SIG-M5 treated with dmso at 0.1 percent for 504 hours (cell line): ENCODE measurements around the gene STK32C.

Experiments used
- DNase-seq: peaks from one replicate; lab custom pipeline; 2025; ENCODE audit not compliant: unreplicated experiment; lab: John Stamatoyannopoulos, UW

STK32C gene

GRCh38 chr10:132307823-132308586 is at the start of gene STK32C:
TSS of gene STK32C (minus strand) at chr10:132307950. CDS start at chr10:132307833, 117 bp downstream.
- DNase-seq = peak; percentile 65

- no peak for DNase-seq
Observed at GRCh38 chr10:132356621-132357195, 49.0 kb upstream of the STK32C start.

GRCh38 chr10:132355754-132356153 is 48.0 kb upstream of the STK32C start:
- no peak for DNase-seq

- DNase-seq = no peak
Observed at GRCh38 chr10:132355297-132355696, 47.5 kb upstream of the STK32C start.

- DNase-seq = no peak
Observed at GRCh38 chr10:132354356-132355094, 46.8 kb upstream of the STK32C start.

GRCh38 chr10:132353456-132354355 is 46.0 kb upstream of the STK32C start:
- no peak for DNase-seq

- peak; percentile 33 for DNase-seq
Observed at GRCh38 chr10:132352462-132353308, 44.9 kb upstream of the STK32C start.

GRCh38 chr10:132351611-132352010 is 43.9 kb upstream of the STK32C start:
- no peak for DNase-seq

GRCh38 chr10:132350946-132351345 is 43.2 kb upstream of the STK32C start:
- no peak for DNase-seq

GRCh38 chr10:132350391-132350790 is 42.6 kb upstream of the STK32C start:
- no peak for DNase-seq

GRCh38 chr10:132349766-132350165 is 42.0 kb upstream of the STK32C start:
- no peak for DNase-seq

GRCh38 chr10:132347931-132348267 is 40.1 kb upstream of the STK32C start:
- DNase-seq = no peak

- no peak for DNase-seq
Observed at GRCh38 chr10:132347211-132347930, 39.6 kb upstream of the STK32C start.

- DNase-seq = no peak
Observed at GRCh38 chr10:132346806-132347205, 39.1 kb upstream of the STK32C start.

- no peak for DNase-seq
Observed at GRCh38 chr10:132345345-132345744, 37.6 kb upstream of the STK32C start.

GRCh38 chr10:132344386-132344785 is 36.6 kb upstream of the STK32C start:
- no peak for DNase-seq

GRCh38 chr10:132342553-132342952 is 34.8 kb upstream of the STK32C start:
- DNase-seq = no peak

GRCh38 chr10:132341781-132342180 is 34.0 kb upstream of the STK32C start:
- DNase-seq = no peak

GRCh38 chr10:132341017-132341416 is 33.3 kb upstream of the STK32C start:
- DNase-seq = no peak

- no peak for DNase-seq
Observed at GRCh38 chr10:132339276-132339675, 31.5 kb upstream of the STK32C start.
